Endothelial cell of umbilical vein (primary cell): ENCODE data around the gene MMP27. TPM values are rescaled to one million over a fixed set of nuclear protein-coding genes. Genes with fewer than 3 reads are reported as not detected.

Source experiments
- Bru-seq: library from RNA; stranded (reverse); fragments of 400-500 nt; gene quantifications from one replicate; lab custom pipeline; 2021; lab: Mats Ljungman, UMichigan
- BruChase-seq, 2 experiments: library from RNA; stranded (reverse); fragments of 400-500 nt; gene quantifications; one replicate each; lab custom pipeline; 2021; lab: Mats Ljungman, UMichigan
- BruUV-seq: library from RNA; stranded (reverse); fragments of 400-500 nt; replicated peaks from 2 replicates; lab custom pipeline; 2021; lab: Mats Ljungman, UMichigan
- CTCF ChIA-PET: fragments of 300-600, 350-600 bp; sonication (Branson Sonifier 250); formaldehyde crosslinking; loops from one replicate; lab custom pipeline; 2021; ENCODE audit warnings: antibody characterized with exemption, inconsistent platforms; lab: Charles Lee
- POLR2A ChIA-PET: fragments of 300-600, 350-600 bp; sonication (Branson Sonifier 250); formaldehyde crosslinking; loops from one replicate; lab custom pipeline; 2021; ENCODE audit warnings: antibody characterized with exemption, inconsistent platforms; lab: Charles Lee
- DNase-seq: peaks from one replicate; pipeline ENCODE4 v3.0.0-alpha.2; 2011; ENCODE audit warnings: low read depth, low spot score
- FAIRE-seq: peaks from 2 replicates; lab custom pipeline; 2011; peaks lifted over from hg19 to GRCh38; lab: Jason Lieb, UNC
- H2AFZ ChIP-seq: 2 replicates; pipeline ENCODE4 v1.6.0; 2012; ENCODE audit warnings: low read depth, low read length, control low read depth, inconsistent platforms
- H3K27ac ChIP-seq: 2 replicates; pipeline ENCODE4 v1.5.1; 2011; ENCODE audit warnings: low read depth, mild to moderate bottlenecking, control low read depth, low read length, moderate library complexity; ENCODE audit not compliant: insufficient read depth
- H3K27me3 ChIP-seq, 2 experiments: 2 replicates each; pipeline versions ENCODE4 v1.6.0 to v1.6.1; 2011; ENCODE audit warnings: low read length in 2 of 2, mixed read lengths in 1 of 2; ENCODE audit not compliant: control insufficient read depth in 2 of 2, insufficient read depth in 2 of 2
- H3K36me3 ChIP-seq, 2 experiments: 2 replicates in 1 of 2; 3 replicates in 1 of 2; pipeline ENCODE4 v1.5.1; 2011; ENCODE audit warnings: low read length in 2 of 2, mild to moderate bottlenecking in 1 of 2, moderate library complexity in 1 of 2; ENCODE audit not compliant: control insufficient read depth in 2 of 2, insufficient read depth in 2 of 2; ENCODE audit errors: extremely low read depth in 1 of 2
- H3K4me1 ChIP-seq: 3 replicates; pipeline ENCODE4 v1.5.1; 2011; ENCODE audit warnings: mild to moderate bottlenecking, low read length; ENCODE audit not compliant: control insufficient read depth, insufficient read depth; ENCODE audit errors: extremely low read depth
- H3K4me2 ChIP-seq: 2 replicates; pipeline ENCODE4 v1.6.1; 2011; ENCODE audit warnings: low read length, control low read depth, mixed read lengths; ENCODE audit not compliant: insufficient read depth
- H3K4me3 ChIP-seq, 3 experiments: fragments of 200-600 bp in 1 of 3; sonication (generic), shearing (Covaris generic) in 1 of 3; replicated peaks in 1 of 3; 2 replicates each; pipeline ENCODE4 v1.5.1; 2011 to 2016; ENCODE audit warnings: control low read depth in 3 of 3, low read length in 3 of 3, mild to moderate bottlenecking in 2 of 3, inconsistent platforms in 1 of 3, low read depth in 1 of 3, moderate library complexity in 1 of 3; ENCODE audit not compliant: insufficient read depth in 1 of 3
- H3K79me2 ChIP-seq: 2 replicates; pipeline ENCODE4 v1.6.0; 2012; ENCODE audit warnings: low read length, inconsistent platforms; ENCODE audit not compliant: control insufficient read depth, insufficient read depth
- H3K9ac ChIP-seq: replicated peaks from 2 replicates; pipeline ENCODE3; 2011; ENCODE audit warnings: low read length, control low read depth; ENCODE audit not compliant: insufficient read depth; ENCODE audit errors: extremely low read depth
- H3K9me1 ChIP-seq: replicated peaks from 3 replicates; pipeline ENCODE4 v1.6.0; 2011; ENCODE audit warnings: mild to moderate bottlenecking, low read length; ENCODE audit not compliant: control insufficient read depth, insufficient read depth; ENCODE audit errors: extremely low read depth
- H3K9me3 ChIP-seq: replicated peaks from 2 replicates; pipeline ENCODE4 v1.5.1; 2012; ENCODE audit warnings: low read length, inconsistent platforms; ENCODE audit not compliant: control insufficient read depth, insufficient read depth
- H4K20me1 ChIP-seq: replicated peaks from 2 replicates; pipeline ENCODE3; 2011; ENCODE audit warnings: mild to moderate bottlenecking, low read length; ENCODE audit not compliant: control insufficient read depth, insufficient read depth; ENCODE audit errors: extremely low read depth
- EZH2 ChIP-seq: IDR thresholded peaks from 2 replicates; pipeline ENCODE4 v1.6.1; 2012; ENCODE audit warnings: borderline replicate concordance, low read depth, mild to moderate bottlenecking, moderate library complexity, low read length, inconsistent platforms; ENCODE audit not compliant: severe bottlenecking
- FOS ChIP-seq: IDR thresholded peaks from 2 replicates; pipeline ENCODE4 v1.6.1; 2011; ENCODE audit warnings: mild to moderate bottlenecking, low read length, moderate library complexity, borderline replicate concordance; ENCODE audit not compliant: insufficient read depth
- GATA2 ChIP-seq: IDR thresholded peaks from 2 replicates; pipeline ENCODE4 v1.7.0; 2011; ENCODE audit warnings: low read depth, mild to moderate bottlenecking, moderate library complexity, mixed read lengths, low read length; ENCODE audit not compliant: insufficient read length, insufficient read depth
- JUN ChIP-seq: IDR thresholded peaks from 2 replicates; pipeline ENCODE4 v1.6.1; 2011; ENCODE audit warnings: borderline replicate concordance, low read depth; ENCODE audit not compliant: insufficient read length, insufficient read depth
- MAX ChIP-seq: IDR thresholded peaks from 2 replicates; pipeline ENCODE4 v1.6.1; 2011; ENCODE audit not compliant: insufficient read depth, insufficient read length
- MYC ChIP-seq: IDR thresholded peaks from one replicate; pipeline ENCODE4 v1.6.1; 2011; ENCODE audit warnings: mild to moderate bottlenecking, low read depth, low read length
- POLR2A ChIP-seq: IDR thresholded peaks from 2 replicates; pipeline ENCODE4 v1.6.1; 2012; ENCODE audit warnings: low read depth, mild to moderate bottlenecking, control low read depth, low read length
- POLR2AphosphoS5 ChIP-seq: IDR thresholded peaks from 2 replicates; pipeline ENCODE4 v1.6.1; 2012; ENCODE audit warnings: low read depth, mild to moderate bottlenecking, control low read depth, low read length, moderate library complexity; ENCODE audit not compliant: insufficient read depth
- dilution Hi-C: fragments of 300-500 bp; cut with MboI; formaldehyde crosslinking; loops from one replicate; pipeline ENCODE4 v1.15.0; 2019; ENCODE audit warnings: low sequenced_read_pairs; ENCODE audit not compliant: extremely low pct_ligation_motif_present
- intact Hi-C: fragments of 100-400 bp; cut with micrococcal nuclease; formaldehyde crosslinking; loops from one replicate; pipeline ENCODE4 v1.10.0; 2022
- long read RNA-seq: library from polyadenylated mRNA; stranded (forward); transcript quantifications from one replicate; pipeline ENCODE4 v2.0.0, GENCODE V29; 2021
- polyA minus RNA-seq, 3 experiments: library from RNA; depleted of rRNA, polyadenylated mRNA; stranded (reverse); fragments of >200 nt; gene quantifications; 1 replicate in 1 of 3; 2 replicates in 2 of 3; pipeline ENCODE4 v1.2.3, GENCODE V29; 2011
- polyA plus RNA-seq, 4 experiments: library from polyadenylated mRNA; depleted of rRNA in 3 of 4; stranded (reverse) in 3 of 4; unstranded in 1 of 4; fragments of >200 nt; gene quantifications; 2 replicates each; pipeline versions ENCODE4 v1.2.1 to v1.2.3, GENCODE V29; 2011 to 2012; ENCODE audit warnings: missing spikeins in 1 of 4
- total RNA-seq: library from RNA; stranded (reverse); gene quantifications from 2 replicates; pipeline ENCODE4 v1.2.3, GENCODE V29; 2021
- TF ChIP-seq, protein P1 (sequence below), 2 donors: IDR thresholded peaks; 1 replicate in 1 of 2; 2 replicates in 1 of 2; pipeline ENCODE4 v1.5.1; 2011; ENCODE audit warnings: low read length in 2 of 2, mild to moderate bottlenecking in 2 of 2, moderate library complexity in 2 of 2, control low read depth in 1 of 2, inconsistent platforms in 1 of 2, low read depth in 1 of 2; ENCODE audit not compliant: insufficient read depth in 1 of 2; ENCODE audit errors: extremely low read depth in 1 of 2

Gene MMP27, protein sequence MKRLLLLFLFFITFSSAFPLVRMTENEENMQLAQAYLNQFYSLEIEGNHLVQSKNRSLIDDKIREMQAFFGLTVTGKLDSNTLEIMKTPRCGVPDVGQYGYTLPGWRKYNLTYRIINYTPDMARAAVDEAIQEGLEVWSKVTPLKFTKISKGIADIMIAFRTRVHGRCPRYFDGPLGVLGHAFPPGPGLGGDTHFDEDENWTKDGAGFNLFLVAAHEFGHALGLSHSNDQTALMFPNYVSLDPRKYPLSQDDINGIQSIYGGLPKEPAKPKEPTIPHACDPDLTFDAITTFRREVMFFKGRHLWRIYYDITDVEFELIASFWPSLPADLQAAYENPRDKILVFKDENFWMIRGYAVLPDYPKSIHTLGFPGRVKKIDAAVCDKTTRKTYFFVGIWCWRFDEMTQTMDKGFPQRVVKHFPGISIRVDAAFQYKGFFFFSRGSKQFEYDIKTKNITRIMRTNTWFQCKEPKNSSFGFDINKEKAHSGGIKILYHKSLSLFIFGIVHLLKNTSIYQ
- total RNA-seq (not detected in 2 replicates), polyA plus RNA-seq (not detected in 2 replicates), polyA minus RNA-seq (not detected in 2 replicates), Bru-seq, nascent RNA (not detected), BruChase-seq, experiment 1, labeled RNA remaining after a 6-hour chase (not detected), BruChase-seq, experiment 2, labeled RNA remaining after a 2-hour chase (not detected)
- not detected in 2 replicates for polyA plus RNA-seq (2011; cell fraction: cytosol; rRNA removed)
- not detected in 2 replicates for polyA plus RNA-seq (2011; cell fraction: nucleus; rRNA removed)
- not detected in 2 replicates for polyA plus RNA-seq (2012)
- polyA minus RNA-seq (2011; cell fraction: cytosol; rRNA and poly(A)+ RNA removed): not detected
- polyA minus RNA-seq (2011; cell fraction: nucleus; rRNA and poly(A)+ RNA removed): not detected in 2 replicates
- long read RNA-seq: 0 reads

GRCh38 chr11:102705626-102706025 lies at the start of gene MMP27:
Gene MMP27 (minus strand): TSS chr11:102705769. CDS start chr11:102705714, 55 bp downstream.
- Histone ChIP-seq H3K27ac (no peak within 1 kb of the TSS), H3K4me1 (no peaks in the 10 kb centered on the region), H3K36me3 (no peaks in the 10 kb centered on the region), H3K9me3 (no peaks in the 10 kb centered on the region), H2AFZ (no peak within 1 kb of the TSS), H3K4me2 (no peak within 1 kb of the TSS), H3K27me3 (no peaks in the 10 kb centered on the region), H3K79me2 (no peaks in the 10 kb centered on the region), H3K4me3 (no peak within 1 kb of the TSS), H4K20me1 (no peaks in the 10 kb centered on the region), H3K9me1 (no peaks in the 10 kb centered on the region), H3K9ac (no peak within 1 kb of the TSS)
- ChIA-PET POLR2A (interaction anchor here (0.6 kb wide), 1 partner anchor 706 kb away, joined by 3 read pairs; no protein-coding TSS in a partner anchor), CTCF (no interaction called here)
- TF ChIP-seq GATA2 (no peak), FOS (no peak), POLR2A (no peak), MAX (no peak), MYC (no peak), JUN (no peak), EZH2 (no peak), POLR2AphosphoS5 (no peak)
- TF ChIP-seq, protein P1, sequence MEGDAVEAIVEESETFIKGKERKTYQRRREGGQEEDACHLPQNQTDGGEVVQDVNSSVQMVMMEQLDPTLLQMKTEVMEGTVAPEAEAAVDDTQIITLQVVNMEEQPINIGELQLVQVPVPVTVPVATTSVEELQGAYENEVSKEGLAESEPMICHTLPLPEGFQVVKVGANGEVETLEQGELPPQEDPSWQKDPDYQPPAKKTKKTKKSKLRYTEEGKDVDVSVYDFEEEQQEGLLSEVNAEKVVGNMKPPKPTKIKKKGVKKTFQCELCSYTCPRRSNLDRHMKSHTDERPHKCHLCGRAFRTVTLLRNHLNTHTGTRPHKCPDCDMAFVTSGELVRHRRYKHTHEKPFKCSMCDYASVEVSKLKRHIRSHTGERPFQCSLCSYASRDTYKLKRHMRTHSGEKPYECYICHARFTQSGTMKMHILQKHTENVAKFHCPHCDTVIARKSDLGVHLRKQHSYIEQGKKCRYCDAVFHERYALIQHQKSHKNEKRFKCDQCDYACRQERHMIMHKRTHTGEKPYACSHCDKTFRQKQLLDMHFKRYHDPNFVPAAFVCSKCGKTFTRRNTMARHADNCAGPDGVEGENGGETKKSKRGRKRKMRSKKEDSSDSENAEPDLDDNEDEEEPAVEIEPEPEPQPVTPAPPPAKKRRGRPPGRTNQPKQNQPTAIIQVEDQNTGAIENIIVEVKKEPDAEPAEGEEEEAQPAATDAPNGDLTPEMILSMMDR (IDR thresholded peaks at IDR 0.05; ENCODE audit: extremely low read depth in 1 of 2, insufficient read depth in 1 of 2, low read depth in 1 of 2, low read length in 2 of 2): no peak
- BruUV-seq: no TSS peak
- FAIRE-seq (no peak), DNase-seq (no peak)
- dilution Hi-C loops: no loop called here
- intact Hi-C loops: no loop called here
